HG02973 (cell line): Measurements from ENCODE around the gene GPANK1.

ENCODE experiments used
- ATAC-seq: cut with Tn5 transposase; IDR thresholded peaks from one replicate; pipeline ENCODE4 v1.9.1; 2021; ENCODE audit warnings: moderate library complexity; ENCODE audit not compliant: unreplicated experiment

The GPANK1 gene

GRCh38 chr6:31691564-31692108 is 26.8 kb upstream of the GPANK1 start:
- ATAC-seq = no peak

DNA sequence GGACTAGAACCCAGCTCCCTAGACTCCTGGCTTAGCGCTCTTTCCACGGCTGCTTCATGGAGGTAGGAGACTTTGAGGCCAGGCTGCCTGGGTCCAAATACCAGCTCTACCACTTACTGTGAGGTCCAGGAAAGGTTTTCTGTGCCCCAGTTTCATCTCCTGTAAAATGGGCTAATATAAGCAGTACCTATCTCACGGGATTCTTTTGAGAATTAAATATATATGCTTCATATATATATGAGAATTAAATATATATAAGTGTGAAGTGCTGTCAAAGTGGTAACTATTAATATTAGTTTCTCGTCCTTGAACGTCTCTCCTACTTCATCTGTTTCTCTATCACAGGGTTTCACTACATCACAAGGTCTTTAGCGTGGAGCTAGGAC is 26.3 kb upstream of the GPANK1 start:
- ATAC-seq = no peak

DNA sequence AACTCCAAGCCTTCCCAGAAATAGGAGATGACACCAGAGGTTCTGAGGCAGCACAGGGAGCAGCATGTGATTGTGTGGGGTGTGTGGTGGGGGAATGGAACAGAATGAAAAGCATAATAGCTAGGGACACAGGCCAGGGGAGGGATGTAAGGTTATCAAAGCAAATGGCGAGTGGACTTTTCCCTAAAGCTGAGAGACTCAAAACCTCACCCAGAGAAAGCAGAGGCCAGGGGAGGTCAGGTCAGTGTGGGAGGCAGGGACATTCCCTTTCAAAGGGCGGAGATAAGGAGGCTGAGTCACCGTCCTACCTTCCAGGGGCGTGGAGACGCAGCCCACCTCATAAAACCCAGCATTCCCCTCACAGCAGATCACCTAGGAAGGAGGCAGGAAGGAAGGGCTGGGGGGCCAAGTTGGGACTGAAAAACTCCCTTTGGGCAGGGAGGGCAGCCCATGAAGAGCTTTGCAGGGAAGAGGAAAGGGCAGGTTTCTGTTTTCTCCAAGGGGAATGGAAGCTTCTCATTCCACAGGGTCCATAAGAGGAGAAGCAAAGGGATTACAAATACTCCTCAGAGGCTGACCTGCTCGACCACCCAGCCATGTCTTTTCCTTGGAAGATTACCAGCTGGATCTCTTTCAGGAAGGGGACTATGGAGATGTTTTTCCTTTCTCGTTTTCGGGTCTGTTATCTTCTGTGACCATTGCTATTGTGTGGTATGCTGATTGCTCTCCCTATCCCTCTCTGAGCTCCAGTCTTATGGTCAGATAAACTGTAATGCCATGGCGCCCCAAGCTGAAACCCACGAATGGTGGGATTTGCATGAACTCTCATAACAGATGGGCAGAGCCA is 25.7 kb upstream of the GPANK1 start:
- ATAC-seq = no peak

GRCh38 chr6:31689249-31690110 is 24.7 kb upstream of the GPANK1 start:
- no peak for ATAC-seq

DNA sequence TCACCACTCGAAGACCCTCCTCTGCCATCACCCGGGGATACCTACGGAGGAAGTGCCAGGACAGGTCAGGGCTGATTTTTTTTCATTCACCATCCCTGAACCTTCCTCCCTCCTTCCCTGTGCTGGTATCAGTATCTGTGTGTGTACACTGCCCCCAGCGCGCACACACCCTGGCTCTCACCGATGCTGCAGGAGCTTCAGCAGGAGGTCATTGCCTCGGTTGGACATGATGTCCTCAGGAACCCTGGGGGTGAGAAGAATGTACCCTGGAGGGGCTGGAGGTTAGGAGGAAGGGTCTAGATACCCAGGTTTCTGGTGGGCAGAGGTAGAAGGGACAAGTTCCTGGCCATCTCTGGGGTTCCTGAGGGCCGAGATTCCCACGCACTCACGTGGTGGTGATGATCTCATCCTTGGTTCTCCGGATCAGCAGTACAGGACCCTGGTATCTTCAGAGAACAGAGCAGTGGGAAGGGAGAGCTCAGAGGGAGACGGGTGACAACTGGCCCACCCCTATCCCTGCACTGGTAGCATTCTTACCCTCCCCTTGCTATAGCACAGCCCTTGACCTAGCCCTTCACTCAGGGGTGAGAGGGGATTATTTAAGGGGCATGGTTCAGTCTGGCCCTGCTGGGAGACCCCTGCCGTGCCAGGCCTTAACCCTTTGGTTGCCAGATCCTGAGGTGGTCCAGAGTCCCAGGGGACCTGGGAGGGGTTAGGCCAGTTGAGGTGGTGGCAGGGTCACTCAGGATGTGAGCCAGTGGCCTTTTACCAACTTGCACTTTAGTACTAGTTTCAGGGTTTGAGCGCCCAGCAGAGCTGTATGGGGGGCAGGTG is 23.3 kb upstream of the GPANK1 start:
- no peak for ATAC-seq

- ATAC-seq = no peak
These were observed 22.5 kb upstream of the GPANK1 start for GRCh38 chr6:31687321-31687720.

GRCh38 chr6:31686483-31686882 is 21.7 kb upstream of the GPANK1 start:
- ATAC-seq = no peak

GRCh38 chr6:31683591-31683990 is 18.8 kb upstream of the GPANK1 start:
- ATAC-seq = no peak

DNA sequence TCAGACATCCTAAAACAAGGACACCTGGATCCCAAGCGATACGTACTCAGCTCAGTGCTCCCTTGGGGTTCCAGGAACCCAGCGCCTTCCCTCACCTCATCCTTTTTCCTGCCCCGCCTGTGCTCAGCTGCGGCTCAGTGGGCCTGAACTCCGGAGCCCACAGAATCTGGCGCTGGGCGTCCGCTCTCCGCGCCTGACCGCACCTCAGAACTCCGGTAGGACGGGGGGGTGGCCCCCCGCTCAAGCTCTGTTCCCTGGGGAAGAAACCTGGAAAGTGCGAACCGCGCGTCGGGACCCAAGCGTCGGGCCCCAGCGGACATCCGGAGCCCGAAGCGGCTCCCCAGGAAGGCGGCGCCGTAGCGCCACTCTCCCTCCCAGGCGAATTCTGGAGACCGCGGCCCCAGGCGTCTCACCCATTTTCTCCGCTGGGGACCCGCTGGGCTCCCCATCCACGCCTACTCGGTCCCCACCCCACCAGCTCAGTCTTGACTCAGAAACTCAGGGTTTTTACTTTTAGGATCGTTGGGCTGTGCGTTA is 16.4 kb upstream of the GPANK1 start:
- ATAC-seq = no peak

DNA sequence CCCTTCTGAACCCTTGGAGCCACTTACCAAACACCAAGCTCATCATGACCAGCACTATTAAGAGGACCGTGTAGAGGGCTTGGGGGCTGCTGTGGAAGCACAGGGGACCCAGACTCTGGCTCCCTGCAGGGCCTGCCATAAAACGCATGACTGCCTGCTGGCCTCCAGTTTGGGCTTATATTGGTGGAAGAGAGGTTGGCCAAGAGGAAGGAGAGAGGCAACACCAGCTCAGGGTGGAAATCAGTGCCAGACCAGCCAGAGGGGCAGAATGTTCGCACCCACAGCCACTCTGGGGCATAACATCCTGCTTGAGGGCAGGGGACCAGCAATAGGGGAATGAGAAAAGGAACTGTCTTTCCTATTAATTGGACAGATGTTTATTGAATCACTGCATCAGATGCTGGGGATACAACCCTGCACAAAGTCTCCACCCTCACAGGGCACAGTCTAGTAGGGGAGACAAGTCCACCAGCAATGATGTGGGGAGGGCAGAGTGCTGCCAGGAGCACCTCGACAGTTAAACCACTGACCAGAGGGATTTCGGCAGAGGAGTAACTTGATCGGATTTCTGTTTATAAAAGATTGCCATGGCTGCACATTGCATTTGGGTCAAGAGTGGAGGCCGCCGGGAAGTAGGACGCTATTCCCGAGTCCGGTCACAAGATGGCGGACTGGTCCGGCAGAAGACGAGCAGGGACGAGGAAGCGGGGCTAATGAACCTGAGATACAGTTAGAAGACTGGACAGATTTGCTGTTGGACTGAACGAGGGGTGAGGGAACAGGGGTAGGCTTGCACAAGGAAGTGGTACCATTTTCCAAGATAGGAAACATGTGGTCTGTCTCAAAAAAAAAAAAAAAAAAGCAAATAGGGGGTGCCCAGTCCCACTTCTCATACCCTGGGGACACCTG is 15.7 kb upstream of the GPANK1 start, which contains the start of gene LY6G5C:
Gene LY6G5C (minus strand): TSS at position 842 of the 909 bp plus-strand sequence. CDS start 694 bp downstream, at position 148.
- ATAC-seq = no peak

DNA sequence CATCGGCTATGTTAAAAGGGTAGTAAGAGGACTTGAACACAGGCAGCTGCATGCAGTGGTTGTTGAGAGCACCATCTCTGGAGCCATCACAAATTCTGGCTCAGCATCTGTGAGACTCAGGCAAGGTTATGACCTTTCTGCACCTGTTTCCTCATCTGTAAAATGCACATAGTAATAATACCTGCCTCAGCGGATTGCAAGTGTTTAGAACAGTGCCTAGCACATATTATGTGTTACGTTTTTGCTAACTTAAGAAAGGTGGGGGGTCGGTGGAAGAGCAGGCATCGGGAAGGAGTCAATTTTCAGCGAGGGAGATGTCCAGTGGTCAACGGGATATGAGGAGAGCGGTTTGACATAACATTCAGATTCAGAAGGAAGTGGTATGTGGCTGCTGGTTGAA is 13.2 kb upstream of the GPANK1 start:
- ATAC-seq = no peak

DNA sequence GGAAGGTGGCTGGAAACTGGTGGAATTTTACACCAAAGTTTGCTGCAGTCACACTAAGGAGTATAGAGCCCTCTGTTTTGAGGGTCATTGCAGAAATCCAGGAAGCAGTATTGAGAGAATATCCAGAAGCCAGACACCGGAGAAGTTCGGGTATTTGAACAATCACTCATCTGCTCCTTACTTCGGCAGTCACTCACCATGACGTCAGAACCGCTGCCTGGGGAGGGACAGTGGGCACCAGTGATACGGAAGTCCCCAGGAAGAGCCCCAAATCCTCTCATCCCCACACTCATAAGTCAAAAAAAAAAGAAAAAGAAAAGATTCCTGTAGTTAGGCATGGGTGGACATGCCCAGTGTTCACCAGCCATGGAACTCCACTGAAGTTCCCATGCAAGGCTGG is 12.1 kb upstream of the GPANK1 start:
- no peak for ATAC-seq

DNA sequence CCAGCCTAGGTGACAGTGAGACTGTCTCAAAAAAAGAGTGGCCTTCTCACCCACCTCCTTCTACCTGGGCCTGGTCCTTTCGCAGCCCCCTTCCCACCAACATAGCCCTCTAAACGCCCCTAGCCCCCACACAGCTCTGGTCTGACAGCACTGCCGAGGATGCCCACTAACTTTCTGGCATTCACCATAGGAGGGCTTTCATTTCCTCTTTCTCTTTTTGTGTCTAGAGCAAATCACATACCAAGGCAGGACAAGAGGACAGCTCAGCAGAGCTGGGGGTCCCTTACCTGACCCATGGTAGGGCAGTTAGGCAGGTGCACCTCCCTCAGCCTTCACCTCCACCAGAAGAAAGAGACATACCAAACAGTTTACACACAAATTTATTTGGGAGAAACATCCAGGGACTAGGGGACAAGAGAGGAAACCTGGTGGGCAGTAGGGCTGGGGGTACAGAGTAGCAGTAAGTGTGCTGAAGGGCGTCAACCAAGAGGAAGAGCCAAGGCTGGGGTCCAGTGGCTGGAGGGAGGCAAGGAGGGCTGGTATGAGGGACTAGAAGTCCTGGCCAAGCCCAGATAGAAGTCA is 11.6 kb upstream of the GPANK1 start:
- ATAC-seq = no peak

GRCh38 chr6:31669676-31670075 is 4.9 kb upstream of the GPANK1 start, which contains the start of gene LY6G5B:
Gene LY6G5B, plus strand, starts transcription at chr6:31669976. Its CDS starts 975 bp downstream, at chr6:31670951.
- no peak for ATAC-seq

- ATAC-seq = no peak
These were observed 1.7 kb upstream of the GPANK1 start for GRCh38 chr6:31666337-31666965.

GRCh38 chr6:31665501-31666336 is 922 bp upstream of the GPANK1 start, which contains the start of gene CSNK2B:
Gene CSNK2B, plus strand, starts transcription at chr6:31666080. Its CDS starts 752 bp downstream, at chr6:31666832.
- peak; percentile 73 for ATAC-seq

GRCh38 chr6:31663961-31664789 is 622 bp downstream of the GPANK1 start:
- no peak for ATAC-seq
